ENCODE data around the gene BTN3A1.

The BTN3A1 gene

GRCh38 chr6:26379740-26380139 is 22.3 kb upstream of the BTN3A1 start:
- no peak for DNase-seq

GRCh38 chr6:26380256-26380655 is 21.8 kb upstream of the BTN3A1 start:
- no peak for DNase-seq

- DNase-seq, result no peak
Measured at GRCh38 chr6:26382121-26382520, 20.0 kb upstream of the BTN3A1 start.

GRCh38 chr6:26383624-26384417 is 18.3 kb upstream of the BTN3A1 start:
- peak in 1 of 2 donors; percentile 27 for DNase-seq

GRCh38 chr6:26385734-26386125 is 16.3 kb upstream of the BTN3A1 start:
- DNase-seq, result no peak

- DNase-seq, result no peak
Measured at GRCh38 chr6:26387565-26387964, 14.5 kb upstream of the BTN3A1 start.

GRCh38 chr6:26388014-26388413 is 14.1 kb upstream of the BTN3A1 start:
- no peak for DNase-seq

GRCh38 chr6:26388441-26388840 is 13.6 kb upstream of the BTN3A1 start:
- no peak for DNase-seq

- DNase-seq, result no peak
Measured at GRCh38 chr6:26389349-26389894, 12.7 kb upstream of the BTN3A1 start.

GRCh38 chr6:26390531-26390930 is 11.5 kb upstream of the BTN3A1 start:
- no peak for DNase-seq

GRCh38 chr6:26392932-26393636 is 9.0 kb upstream of the BTN3A1 start:
- no peak for DNase-seq

- no peak for DNase-seq
Measured at GRCh38 chr6:26394289-26394688, 7.8 kb upstream of the BTN3A1 start.

GRCh38 chr6:26398555-26398954 is 3.5 kb upstream of the BTN3A1 start:
- DNase-seq, result no peak

GRCh38 chr6:26400626-26401025 is 1.4 kb upstream of the BTN3A1 start:
- no peak for DNase-seq

GRCh38 chr6:26401389-26401986 is 587 bp upstream of the BTN3A1 start:
- no peak for DNase-seq

- DNase-seq, result no peak
Measured at GRCh38 chr6:26403893-26404292, 1.8 kb downstream of the BTN3A1 start.

GRCh38 chr6:26404546-26404945 is 2.5 kb downstream of the BTN3A1 start:
- no peak for DNase-seq

GRCh38 chr6:26408828-26409730 is 7.0 kb downstream of the BTN3A1 start:
- no peak for DNase-seq

- no peak for DNase-seq
Measured at GRCh38 chr6:26411751-26412150, 9.7 kb downstream of the BTN3A1 start.

GRCh38 chr6:26412228-26412627 is 10.2 kb downstream of the BTN3A1 start:
- DNase-seq, result no peak

- DNase-seq, result no peak
Measured at GRCh38 chr6:26412954-26413353, 10.9 kb downstream of the BTN3A1 start.

GRCh38 chr6:26414281-26414680 is 12.2 kb downstream of the BTN3A1 start:
- DNase-seq, result no peak
